ENCODE results near the gene PACRG. TPM values are rescaled to one million over a fixed set of nuclear protein-coding genes. Genes with fewer than 3 reads are reported as not detected.

PACRG gene
- total and polyA plus RNA-seq, 2 of the 13 experiments (the other 11 are each of a cell fraction or from before 2014, with no cell fraction given), result 0.13 TPM; not detected in 1

DNA sequence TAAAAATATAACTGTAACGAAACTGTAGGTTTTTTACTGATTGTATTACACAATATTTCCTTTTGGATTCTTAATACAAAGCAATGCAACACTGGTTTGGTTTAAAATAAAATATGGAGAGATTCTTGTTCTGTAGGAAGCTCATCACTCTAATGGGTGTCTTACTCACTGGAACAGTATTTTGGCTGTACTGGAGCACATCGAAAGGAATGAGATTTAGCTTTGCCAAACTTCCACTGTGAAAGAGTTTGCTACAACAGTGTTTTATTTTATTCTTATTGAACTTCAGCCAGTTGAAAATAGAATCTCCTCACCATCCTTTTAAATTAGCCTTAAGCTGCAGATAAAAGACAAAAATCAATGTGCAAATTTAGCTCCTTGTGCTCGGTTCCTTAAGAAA, 456.0 kb downstream of the PACRG start:
- DNase-seq (ENCODE audit: low spot score) (no peak), FAIRE-seq (no peak), ATAC-seq (no peak)
- H3K36me3 ChIP-seq (replicated peaks in 1 of 2; ENCODE audit: control insufficient read depth in 1 of 2, insufficient read depth in 2 of 2, low read length in 2 of 2), result no peaks in the 10 kb centered on the region
- H3K4me3 ChIP-seq (replicated peaks in 1 of 3; ENCODE audit: insufficient read depth in 1 of 3, low read depth in 2 of 3, low read length in 3 of 3), result no peak overlapping the region
- H4K20me1 ChIP-seq (ENCODE audit: insufficient read depth, low read length), result no peaks in the 10 kb centered on the region
- H3K9me3 ChIP-seq (ENCODE audit: low read length), result no peaks in the 10 kb centered on the region
- no peaks in the 10 kb centered on the region for H3K79me2 ChIP-seq (ENCODE audit: insufficient read depth, low read length)
- no peak overlapping the region for H3K4me2 ChIP-seq (ENCODE audit: low read depth, low read length)
- no peak overlapping the region for H3K27ac ChIP-seq (ENCODE audit: extremely low read length, insufficient read depth, low read length)
- no TSS peak for BruUV-seq (replicated peaks)
- ChIA-PET CTCF (ENCODE audit: low intra/inter-chr PET ratio, low total read pairs) (no interaction called here), POLR2A (no interaction called here)
- peaks cover 18% of the 10 kb centered on the region for H3K4me1 ChIP-seq (ENCODE audit: insufficient read depth, low read length)
- no peak for TF ChIP-seq GTF2F1 (IDR thresholded peaks at IDR 0.05; ENCODE audit: low read length)
- TF ChIP-seq FOXP1 (IDR thresholded peaks at IDR 0.05), result no peak
- TF ChIP-seq FOXP1 (CRISPR knock-in tag; IDR thresholded peaks at IDR 0.05), result no peak
- TF ChIP-seq ZNF382 (CRISPR knock-in tag; IDR thresholded peaks at IDR 0.05; ENCODE audit: borderline replicate concordance), result no peak
- no peak for TF ChIP-seq MTA1 (CRISPR knock-in tag; IDR thresholded peaks at IDR 0.05; ENCODE audit: borderline replicate concordance)
- TF ChIP-seq KMT2A (CRISPR knock-in tag; IDR thresholded peaks at IDR 0.05), result no peak
- 0 out of 2 replicates have a peak, but pooled peaks have one; percentile 11 for TF ChIP-seq CEBPB (IDR thresholded peaks at IDR 0.05; ENCODE audit: borderline replicate concordance, low read depth, low read length)
- TF ChIP-seq, protein P1, sequence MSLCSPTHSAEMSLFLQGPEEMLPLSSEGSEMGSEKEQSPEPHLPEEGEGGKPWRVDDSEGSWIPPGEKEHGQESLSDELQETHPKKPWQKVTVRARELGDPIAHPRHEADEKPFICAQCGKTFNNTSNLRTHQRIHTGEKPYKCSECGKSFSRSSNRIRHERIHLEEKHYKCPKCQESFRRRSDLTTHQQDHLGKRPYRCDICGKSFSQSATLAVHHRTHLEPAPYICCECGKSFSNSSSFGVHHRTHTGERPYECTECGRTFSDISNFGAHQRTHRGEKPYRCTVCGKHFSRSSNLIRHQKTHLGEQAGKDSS (CRISPR knock-in tag; IDR thresholded peaks at IDR 0.05; ENCODE audit: borderline replicate concordance, low read depth), result no peak
- H2AFZ ChIP-seq (ENCODE audit: low read length), result no peak overlapping the region
- no peak overlapping the region for H3K9ac ChIP-seq (ENCODE audit: insufficient read depth, low read depth, low read length)
- in situ Hi-C loops (cut with HindIII; ENCODE audit: extremely low pct_ligation_motif_present, low pct_unique_long_range_greater_than_20kb), result loop anchor here (5.0 to 25.0 kb wide), 4 partner anchors 223 to 928 kb away; no protein-coding TSS in a partner anchor
- intact Hi-C loops (cut with micrococcal nuclease; ENCODE audit: unreplicated experiment), result loop anchor here (5.0 kb wide), 2 partner anchors 923 to 1743 kb away; no protein-coding TSS in a partner anchor
- peaks cover 0 to 27% of the 10 kb centered on the region in 2 experiments; a peak in 3 of 5 replicates for H3K27me3 ChIP-seq (ENCODE audit: control insufficient read depth in 1 of 2, insufficient read depth in 2 of 2, low read length in 2 of 2)
- WGBS (ENCODE audit: low lambda C conversion rate), result 39% methylated on average over 3 of the region's 3 CpGs

DNA sequence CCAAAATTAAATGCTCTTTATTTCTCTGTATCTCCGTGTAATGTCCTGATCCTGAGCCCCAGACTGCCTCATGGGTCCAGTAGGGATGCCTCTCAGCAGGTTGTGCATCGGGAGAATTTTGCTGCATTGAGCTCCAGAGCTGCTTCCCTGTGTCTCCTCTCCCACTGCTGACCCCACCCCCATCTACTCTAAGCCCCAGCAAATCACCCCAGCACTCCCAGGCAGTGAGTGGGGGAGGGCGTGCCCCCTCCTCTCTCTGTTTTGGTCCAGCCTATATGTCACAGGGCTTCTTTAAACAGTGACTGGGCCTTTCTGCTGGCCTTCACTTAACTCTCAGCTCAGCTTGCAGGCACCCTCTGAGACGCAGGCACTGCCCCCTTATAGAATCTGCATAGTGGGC, 458.0 kb downstream of the PACRG start:
- in situ Hi-C loops (cut with HindIII; ENCODE audit: extremely low pct_ligation_motif_present, low pct_unique_long_range_greater_than_20kb) (loop anchor here (10.0 to 25.0 kb wide), 2 partner anchors 369 to 927 kb away; no protein-coding TSS in a partner anchor), intact Hi-C loops (cut with micrococcal nuclease; ENCODE audit: unreplicated experiment) (no loop called here)
- BruUV-seq (replicated peaks), result no TSS peak
- no peak overlapping the region for H3K9ac ChIP-seq (ENCODE audit: insufficient read depth, low read depth, low read length)
- H2AFZ ChIP-seq (ENCODE audit: low read length), result no peak overlapping the region
- no peaks in the 10 kb centered on the region for H4K20me1 ChIP-seq (ENCODE audit: insufficient read depth, low read length)
- ATAC-seq (no peak), DNase-seq (ENCODE audit: low spot score) (no peak), FAIRE-seq (no peak)
- no peaks in the 10 kb centered on the region for H3K9me3 ChIP-seq (ENCODE audit: low read length)
- WGBS (ENCODE audit: low lambda C conversion rate), result 17% methylated on average over 4 of the region's 4 CpGs
- H3K4me1 ChIP-seq (ENCODE audit: insufficient read depth, low read length), result peaks cover 16% of the 10 kb centered on the region
- peaks cover 0 to 40% of the 10 kb centered on the region in 2 experiments; a peak in 3 of 5 replicates for H3K27me3 ChIP-seq (ENCODE audit: control insufficient read depth in 1 of 2, insufficient read depth in 2 of 2, low read length in 2 of 2)
- no peak overlapping the region for H3K4me2 ChIP-seq (ENCODE audit: low read depth, low read length)
- no peaks in the 10 kb centered on the region for H3K79me2 ChIP-seq (ENCODE audit: insufficient read depth, low read length)
- ChIA-PET POLR2A (no interaction called here), CTCF (ENCODE audit: low intra/inter-chr PET ratio, low total read pairs) (no interaction called here)
- no peak overlapping the region for H3K4me3 ChIP-seq (replicated peaks in 1 of 3; ENCODE audit: insufficient read depth in 1 of 3, low read depth in 2 of 3, low read length in 3 of 3)
- H3K36me3 ChIP-seq (replicated peaks in 1 of 2; ENCODE audit: control insufficient read depth in 1 of 2, insufficient read depth in 2 of 2, low read length in 2 of 2), result no peaks in the 10 kb centered on the region
- H3K27ac ChIP-seq (ENCODE audit: extremely low read length, insufficient read depth, low read length), result no peak overlapping the region
- TF ChIP-seq ERF (CRISPR knock-in tag; IDR thresholded peaks at IDR 0.05) (no peak), DPF2 (CRISPR knock-in tag; IDR thresholded peaks at IDR 0.05; ENCODE audit: borderline replicate concordance, low read depth) (no peak), ZNF556 (CRISPR knock-in tag; IDR thresholded peaks at IDR 0.05; ENCODE audit: borderline replicate concordance) (no peak), ZNF331 (CRISPR knock-in tag; IDR thresholded peaks at IDR 0.05) (no peak), ZNF382 (CRISPR knock-in tag; IDR thresholded peaks at IDR 0.05; ENCODE audit: borderline replicate concordance) (no peak)
- TF ChIP-seq, protein P2, sequence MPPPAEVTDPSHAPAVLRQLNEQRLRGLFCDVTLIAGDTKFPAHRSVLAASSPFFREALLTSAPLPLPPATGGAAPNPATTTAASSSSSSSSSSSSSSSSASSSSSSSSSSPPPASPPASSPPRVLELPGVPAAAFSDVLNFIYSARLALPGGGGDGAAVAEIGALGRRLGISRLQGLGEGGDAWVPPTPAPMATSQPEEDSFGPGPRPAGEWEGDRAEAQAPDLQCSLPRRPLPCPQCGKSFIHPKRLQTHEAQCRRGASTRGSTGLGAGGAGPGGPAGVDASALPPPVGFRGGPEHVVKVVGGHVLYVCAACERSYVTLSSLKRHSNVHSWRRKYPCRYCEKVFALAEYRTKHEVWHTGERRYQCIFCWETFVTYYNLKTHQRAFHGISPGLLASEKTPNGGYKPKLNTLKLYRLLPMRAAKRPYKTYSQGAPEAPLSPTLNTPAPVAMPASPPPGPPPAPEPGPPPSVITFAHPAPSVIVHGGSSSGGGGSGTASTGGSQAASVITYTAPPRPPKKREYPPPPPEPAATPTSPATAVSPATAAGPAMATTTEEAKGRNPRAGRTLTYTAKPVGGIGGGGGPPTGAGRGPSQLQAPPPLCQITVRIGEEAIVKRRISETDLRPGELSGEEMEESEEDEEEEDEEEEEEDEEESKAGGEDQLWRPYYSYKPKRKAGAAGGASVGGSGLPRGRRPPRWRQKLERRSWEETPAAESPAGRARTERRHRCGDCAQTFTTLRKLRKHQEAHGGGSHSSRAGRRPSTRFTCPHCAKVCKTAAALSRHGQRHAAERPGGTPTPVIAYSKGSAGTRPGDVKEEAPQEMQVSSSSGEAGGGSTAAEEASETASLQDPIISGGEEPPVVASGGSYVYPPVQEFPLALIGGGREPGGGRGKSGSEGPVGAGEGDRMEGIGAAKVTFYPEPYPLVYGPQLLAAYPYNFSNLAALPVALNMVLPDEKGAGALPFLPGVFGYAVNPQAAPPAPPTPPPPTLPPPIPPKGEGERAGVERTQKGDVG (CRISPR knock-in tag; IDR thresholded peaks at IDR 0.05; ENCODE audit: borderline replicate concordance), result no peak
- TF ChIP-seq, protein P3, sequence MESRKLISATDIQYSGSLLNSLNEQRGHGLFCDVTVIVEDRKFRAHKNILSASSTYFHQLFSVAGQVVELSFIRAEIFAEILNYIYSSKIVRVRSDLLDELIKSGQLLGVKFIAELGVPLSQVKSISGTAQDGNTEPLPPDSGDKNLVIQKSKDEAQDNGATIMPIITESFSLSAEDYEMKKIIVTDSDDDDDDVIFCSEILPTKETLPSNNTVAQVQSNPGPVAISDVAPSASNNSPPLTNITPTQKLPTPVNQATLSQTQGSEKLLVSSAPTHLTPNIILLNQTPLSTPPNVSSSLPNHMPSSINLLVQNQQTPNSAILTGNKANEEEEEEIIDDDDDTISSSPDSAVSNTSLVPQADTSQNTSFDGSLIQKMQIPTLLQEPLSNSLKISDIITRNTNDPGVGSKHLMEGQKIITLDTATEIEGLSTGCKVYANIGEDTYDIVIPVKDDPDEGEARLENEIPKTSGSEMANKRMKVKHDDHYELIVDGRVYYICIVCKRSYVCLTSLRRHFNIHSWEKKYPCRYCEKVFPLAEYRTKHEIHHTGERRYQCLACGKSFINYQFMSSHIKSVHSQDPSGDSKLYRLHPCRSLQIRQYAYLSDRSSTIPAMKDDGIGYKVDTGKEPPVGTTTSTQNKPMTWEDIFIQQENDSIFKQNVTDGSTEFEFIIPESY (CRISPR knock-in tag; IDR thresholded peaks at IDR 0.05), result no peak
